HS-27A (cell line): ENCODE data around the gene ITGB4.
"Not testable (repeated sequence)": the region's sequence is repeated elsewhere in the genome, so short reads cannot be mapped to it uniquely, and the experiment has no call there.

ENCODE experiments used
- DNase-seq: peaks from one replicate; pipeline ENCODE4 v3.0.0-alpha.2; 2012; ENCODE audit warnings: low read depth, missing footprints

Gene ITGB4

DNA sequence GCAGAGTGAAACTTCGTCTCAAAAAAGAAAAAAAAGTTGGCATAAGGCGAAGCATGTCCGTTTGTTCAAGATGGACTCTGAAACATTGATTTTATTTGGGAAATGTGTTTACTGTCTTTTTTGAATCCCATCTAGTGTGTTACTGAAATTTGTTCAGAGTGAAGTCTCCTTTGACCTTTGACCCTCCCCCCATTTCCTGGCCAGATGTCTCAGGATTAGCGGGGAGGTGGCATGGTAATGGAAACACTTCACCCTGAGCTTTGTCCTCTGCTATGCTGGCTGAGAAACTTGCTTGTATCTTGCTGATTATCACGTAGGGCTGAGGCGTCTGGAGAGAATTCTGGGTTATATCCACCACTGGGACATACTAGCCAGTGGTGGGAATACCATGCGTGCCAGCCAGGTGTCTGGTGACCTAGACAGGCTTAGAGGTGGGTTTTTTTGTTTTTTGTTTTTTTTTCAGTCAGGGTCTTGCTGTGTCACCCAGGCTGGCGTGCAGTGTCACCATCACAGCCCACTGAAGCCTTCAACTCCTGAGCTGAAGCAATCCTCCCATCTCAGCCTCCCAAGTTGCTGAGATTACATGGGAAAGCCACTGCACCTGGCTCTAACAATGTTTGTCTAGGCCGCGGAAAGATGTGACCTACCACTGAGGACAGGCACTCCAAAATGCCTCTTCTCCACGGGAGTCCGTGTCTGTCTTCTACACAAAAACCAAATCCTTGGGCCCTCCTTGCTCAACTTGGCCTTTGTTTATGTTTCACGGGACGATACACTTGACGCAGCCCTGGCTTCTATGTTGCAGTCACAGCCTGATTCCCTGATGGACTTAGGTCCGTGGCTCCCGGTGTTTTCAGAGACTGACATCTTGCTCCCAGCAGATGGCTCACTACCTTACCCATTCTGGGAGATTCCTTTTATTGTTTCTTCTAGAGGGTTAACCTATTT lies 50.3 kb downstream of the ITGB4 start:
- DNase-seq: no peak

- DNase-seq: no peak
Measured at GRCh38 chr17:75773121-75773807, 52.0 kb downstream of the ITGB4 start.

DNA sequence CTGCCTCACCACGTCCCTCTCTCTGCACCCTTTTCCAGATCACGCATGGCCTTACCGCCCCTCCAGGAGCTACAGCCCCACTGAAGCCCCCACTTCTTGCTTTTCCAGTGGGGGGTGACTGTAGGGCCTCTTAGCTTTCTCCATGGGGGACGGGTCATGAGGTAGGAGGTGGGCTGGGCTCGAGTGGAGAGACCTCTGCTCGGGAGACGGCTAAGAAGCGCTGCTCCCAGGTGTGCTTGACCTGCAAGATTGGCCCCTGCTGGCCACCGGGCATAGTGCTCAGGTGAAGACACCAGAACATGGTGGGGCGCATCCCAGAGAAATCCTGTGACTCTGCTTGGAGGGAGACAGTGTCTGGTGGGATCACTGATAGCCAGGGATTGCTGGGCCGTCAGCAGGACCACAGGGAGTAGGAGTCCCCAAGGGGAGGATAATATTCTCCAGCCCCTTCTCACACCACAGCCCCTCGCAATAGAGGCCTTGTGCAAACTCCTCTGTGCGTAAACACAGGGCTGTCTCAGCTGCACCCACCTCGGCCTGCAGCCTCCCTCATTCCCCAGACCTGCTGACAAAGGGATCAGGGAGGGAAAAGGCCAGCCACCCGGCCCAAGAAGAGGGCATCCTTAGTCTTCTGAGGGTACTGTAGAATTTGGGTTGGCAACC lies 52.7 kb downstream of the ITGB4 start:
- DNase-seq: no peak

DNA sequence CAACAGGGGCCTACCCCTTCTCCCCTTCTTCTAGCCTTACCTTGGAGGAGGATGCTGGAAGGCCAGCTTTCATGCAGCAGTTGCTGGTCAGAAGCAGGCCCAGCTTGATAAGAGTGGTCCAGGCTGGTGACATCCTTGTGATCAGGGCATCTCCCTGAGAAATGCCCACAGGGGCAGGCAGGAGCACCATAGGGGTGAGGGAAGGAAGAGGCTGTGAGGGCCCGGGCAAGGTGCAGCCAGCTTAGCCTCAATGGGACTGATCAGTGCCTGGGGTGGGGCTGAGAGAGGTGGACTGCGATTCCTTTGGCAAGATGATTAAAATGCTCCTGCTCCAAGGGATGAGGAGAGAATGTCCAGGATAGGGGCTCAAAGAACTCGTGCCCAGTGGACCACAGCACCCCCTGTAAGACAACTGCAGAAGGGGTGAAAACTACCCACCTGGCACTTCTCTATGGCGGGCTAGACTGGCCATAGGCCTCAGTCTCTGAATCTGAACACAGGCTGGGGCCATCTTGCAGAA lies 53.3 kb downstream of the ITGB4 start:
- DNase-seq: no peak

DNA sequence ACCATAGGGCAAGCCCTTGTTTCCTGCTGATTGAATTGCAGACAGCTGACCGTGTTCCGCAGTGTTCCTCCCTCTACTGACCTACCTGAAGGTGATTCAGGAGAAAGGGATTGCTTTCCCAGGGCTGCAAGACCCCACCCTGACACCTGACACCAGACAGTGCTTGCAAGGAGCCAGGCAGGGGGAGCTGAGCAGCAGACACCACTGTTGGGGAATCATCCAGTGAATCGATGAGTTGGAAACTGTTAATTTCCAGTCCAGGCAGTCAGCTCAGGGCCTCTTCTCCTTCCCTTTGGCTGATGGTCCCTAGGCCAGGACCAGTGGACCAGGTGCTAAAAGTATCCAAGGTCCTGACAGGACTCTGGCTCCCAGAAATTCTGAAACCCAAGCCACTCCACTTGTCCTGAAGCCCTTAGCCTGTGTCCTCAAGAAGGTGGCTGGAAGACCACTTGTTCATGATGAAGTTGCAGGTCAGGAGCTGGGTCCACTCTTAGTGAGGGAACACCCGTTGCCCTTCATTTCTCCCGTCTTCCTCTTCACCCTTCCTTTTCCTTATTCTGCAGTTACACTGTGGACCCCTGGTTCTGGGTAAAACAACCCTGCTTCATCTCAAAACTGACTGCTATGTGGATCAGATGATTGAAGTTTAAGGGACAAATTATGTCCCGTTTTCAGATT lies 53.9 kb downstream of the ITGB4 start:
- no peak for DNase-seq

- no peak for DNase-seq
Measured at GRCh38 chr17:75776386-75777295, 55.4 kb downstream of the ITGB4 start.

GRCh38 chr17:75777296-75777922 lies 56.1 kb downstream of the ITGB4 start:
- no peak for DNase-seq

- DNase-seq: not testable (repeated sequence)
Measured at GRCh38 chr17:75778066-75778860, 57.0 kb downstream of the ITGB4 start.

GRCh38 chr17:75778861-75779249 lies 57.6 kb downstream of the ITGB4 start:
- DNase-seq: no peak

DNA sequence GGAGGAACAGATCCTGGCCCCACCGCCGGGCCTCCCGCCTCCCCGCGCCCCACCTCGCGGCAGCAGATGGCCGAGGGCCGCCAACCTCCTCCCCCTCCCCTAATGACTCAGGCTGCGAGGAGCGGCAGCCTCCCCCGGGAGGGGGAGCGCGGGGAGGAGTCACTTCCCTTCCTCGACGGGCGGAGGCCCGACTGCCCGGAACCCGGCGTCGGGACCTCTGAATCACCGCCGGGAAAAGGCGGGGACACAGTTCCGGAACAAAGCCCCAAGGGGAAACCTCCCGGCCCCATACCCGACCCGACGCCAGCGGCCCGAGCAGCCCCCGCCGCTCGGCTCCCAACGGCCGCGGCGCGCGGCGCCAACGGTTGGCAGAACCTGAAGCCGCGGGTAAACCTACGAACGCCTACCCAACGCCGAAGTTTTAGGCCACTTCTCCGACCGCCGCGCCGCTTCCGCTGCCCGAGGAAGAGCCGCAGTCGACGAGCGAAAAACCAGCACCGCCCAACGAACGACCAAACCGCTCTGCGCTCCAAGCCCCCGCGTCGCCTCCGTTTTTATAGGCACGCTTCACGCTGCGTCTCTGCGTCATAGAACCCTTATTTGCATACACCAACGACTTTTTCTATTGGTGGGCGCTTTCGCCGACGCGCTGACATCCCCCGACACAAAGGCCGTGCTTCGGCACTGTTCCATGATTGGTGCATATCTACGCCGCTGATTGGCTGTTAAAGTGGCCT lies 58.2 kb downstream of the ITGB4 start:
- peak; percentile 92 for DNase-seq

DNA sequence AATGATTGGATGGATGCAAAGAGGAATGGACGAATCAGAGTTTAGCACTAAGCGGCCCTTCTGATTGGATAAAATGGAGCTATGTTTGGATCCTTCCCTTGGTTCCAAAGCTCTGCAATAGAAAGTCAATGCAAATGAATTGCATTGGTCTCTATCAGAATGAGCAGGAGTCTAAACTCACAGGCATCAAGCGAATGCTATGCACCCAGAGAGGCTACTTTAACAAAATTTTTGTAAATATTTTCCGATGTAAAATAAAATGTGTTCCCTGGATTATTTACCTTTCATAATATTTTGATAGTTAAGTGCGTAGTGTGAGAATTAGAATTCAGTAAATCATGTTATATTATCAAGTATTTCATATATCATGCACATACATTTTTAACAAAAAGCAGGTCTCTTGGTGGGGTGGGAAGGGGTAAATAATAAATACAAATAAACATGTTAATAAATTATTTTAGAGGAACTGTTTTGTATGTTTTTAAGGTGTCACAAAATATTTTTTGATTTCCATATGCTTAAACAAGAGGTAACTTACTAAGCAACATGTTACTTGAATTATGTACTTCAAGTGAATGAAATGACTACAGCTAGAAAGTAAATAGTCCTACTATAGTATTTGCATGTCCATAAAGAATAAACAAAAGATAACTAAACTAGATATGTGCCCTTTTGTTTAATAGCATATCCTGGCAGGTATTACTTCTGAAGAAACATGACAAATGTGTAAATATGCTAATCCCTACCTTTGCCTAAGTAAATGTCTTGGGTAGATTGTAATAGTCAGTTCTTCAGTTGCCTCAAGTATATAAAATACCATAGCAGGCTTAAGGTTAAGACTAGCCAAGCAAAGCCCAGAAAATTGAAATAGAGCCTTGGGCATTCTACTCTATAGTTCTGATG lies 59.0 kb downstream of the ITGB4 start:
- DNase-seq: no peak

DNA sequence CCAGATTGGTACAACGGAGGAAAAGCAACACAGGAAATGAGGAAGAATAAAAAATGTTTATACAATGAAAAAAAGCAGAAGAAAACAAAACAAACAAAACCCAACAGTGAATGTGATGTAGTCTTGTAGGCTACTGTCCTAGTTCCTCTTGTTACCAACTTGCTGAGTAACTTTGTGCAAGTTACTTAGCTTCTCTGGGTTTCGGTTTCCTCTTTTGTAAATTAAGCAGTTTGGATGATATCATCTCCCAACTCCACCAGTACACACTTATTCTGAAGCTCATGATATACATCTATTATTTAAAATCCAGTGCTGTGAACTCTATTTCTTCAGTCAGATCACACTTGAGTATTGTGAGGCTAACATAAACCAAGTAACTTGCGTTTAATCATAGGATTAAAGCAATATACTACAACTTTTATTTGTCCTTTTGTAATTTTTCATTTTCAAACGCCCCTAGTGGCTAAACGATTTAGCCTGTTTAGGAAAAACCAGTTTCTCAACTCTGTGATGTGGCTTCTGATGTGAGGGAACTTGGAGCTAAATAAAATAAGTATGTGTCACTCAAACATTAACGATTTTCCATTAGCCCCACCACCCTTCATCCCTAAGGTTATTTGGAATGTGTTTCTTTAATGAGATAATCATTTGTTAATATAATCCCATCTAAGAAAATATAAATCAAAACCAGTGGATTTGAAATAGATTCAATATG lies 62.0 kb downstream of the ITGB4 start:
- DNase-seq: no peak

DNA sequence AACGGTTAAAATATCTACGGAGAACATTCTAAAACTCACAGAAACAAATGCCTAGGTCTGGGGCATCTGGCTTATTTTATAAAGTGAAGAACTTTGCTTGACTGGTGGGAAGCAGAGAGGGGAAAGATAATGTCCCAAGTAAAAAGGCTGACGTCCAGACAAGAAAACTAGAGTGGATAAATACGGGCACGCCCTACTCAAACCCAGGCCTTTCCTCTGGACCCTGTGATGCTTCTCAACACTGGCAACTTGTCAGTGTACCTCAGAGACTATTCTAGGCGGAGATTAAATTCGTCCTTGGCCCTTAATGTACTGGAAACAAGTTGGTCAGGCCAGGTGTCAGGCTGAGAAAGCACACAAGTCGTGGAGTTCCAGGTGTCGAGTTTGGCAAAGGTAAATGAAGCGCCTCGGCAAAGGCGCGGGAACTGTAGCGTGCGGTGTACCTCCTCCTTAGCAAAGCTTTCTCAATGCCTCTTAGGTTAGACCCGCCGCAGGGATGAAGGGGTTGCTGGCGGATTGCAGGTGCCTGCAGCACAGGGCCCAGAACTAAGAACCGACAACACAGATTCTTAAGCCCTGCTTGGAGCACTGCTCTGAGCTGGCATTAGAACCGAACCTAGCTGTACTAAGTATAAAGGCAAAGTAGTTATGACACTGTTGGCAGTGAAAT lies 62.7 kb downstream of the ITGB4 start:
- DNase-seq: no peak

DNA sequence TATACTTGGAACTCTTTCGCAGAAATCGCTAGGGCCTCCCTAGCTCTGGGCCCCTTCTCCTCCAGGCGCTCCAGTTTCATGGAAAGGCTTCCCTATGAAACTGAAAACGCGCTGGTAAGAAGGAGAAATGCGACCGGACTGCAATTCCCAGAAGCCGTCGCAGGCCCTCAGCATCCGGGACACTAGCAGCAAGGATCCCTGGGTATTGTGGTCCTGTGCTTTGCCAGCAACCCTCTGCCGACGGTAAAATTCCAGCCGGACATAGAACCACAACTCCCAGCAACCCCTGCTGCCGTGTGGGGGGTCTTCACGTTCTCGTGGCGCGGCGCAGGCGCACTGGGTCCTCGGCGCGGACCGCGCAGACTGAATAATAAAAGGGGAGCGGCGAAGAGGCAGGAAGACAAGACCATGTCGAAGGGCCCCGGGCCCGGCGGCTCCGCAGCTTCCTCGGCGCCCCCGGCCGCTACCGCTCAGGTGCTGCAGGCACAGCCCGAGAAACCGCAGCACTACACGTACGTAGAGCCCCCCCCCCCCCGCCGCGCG lies 63.3 kb downstream of the ITGB4 start, which contains the start of gene UNK:
Gene UNK, plus strand, starts transcription at position 334 of the 543 bp plus-strand sequence. Its CDS starts 75 bp downstream, at position 409.
- peak; percentile 86 for DNase-seq

DNA sequence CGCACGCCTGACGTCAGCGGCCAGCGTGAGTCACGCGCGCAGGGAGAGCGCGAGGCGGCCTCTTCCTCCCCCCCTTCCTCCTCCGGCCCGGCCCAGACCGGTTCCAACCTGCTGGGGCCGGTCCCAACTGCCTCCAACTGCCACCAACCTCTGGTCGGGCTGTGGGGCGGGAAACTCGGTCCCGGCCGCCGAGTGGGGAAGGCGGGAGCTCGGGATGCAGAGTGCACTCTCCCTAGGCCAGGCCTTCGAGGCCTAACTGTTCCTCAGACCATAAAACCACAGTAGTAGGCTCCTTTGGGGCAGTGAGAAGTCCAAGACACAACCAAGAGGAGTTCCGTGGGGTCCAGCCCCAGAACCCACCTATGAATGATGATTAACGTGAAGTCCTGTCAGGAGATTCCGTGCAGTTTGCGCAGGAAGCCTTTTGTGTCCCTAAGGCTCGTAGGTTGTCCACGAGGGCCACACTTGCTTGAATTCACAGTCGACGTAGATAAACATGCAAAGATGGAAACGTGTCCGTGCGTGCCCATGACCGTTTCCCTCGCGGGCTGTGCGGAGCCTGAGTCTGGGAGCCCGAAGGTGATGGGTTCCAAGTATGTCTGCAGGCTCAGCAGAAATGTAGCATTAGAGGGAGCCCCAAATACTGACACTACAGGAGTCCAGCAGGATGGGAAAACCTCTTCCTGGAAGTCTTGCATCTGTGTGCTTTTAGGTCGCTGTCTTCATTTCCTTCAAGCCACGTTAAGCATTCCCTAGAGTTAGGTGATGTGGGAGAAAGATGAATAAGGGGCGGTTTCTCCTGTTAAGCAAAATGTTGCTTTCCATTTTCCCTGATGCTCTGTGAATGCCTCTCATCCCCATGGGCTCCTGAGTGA lies 64.0 kb downstream of the ITGB4 start:
- no peak for DNase-seq
